DOHH2 (cell line): Measurements from ENCODE around the gene SLC8A3.

Experiments used
- CTCF ChIP-seq: fragments of 200-600 bp; sonication (generic); IDR thresholded peaks from one replicate; pipeline ENCODE4 v1.5.1; 2014; ENCODE audit warnings: antibody characterized with exemption, mild to moderate bottlenecking, low read depth, low read length; ENCODE audit not compliant: poor library complexity, severe bottlenecking
- EZH2phosphoT487 ChIP-seq: fragments of 200-600 bp; sonication (generic); IDR thresholded peaks from 2 replicates; pipeline ENCODE4 v1.6.1; 2017; ENCODE audit warnings: borderline replicate concordance, mild to moderate bottlenecking, antibody characterized with exemption, low read length, moderate library complexity, mixed read lengths

GRCh38 chr14:70190156-70190555 lies 1.4 kb upstream of the SLC8A3 start:
- TF ChIP-seq CTCF, result no peak
- no peak for TF ChIP-seq EZH2phosphoT487
